H1 (cell line): Measurements from ENCODE around the gene NIPSNAP2. TPM values are rescaled to one million over a fixed set of nuclear protein-coding genes. Genes with fewer than 3 reads are reported as not detected.

ENCODE experiments used
- CHD1 ChIP-seq: IDR thresholded peaks from 2 replicates; pipeline ENCODE4 v1.6.1; 2012; ENCODE audit warnings: low read depth, low read length, improper control_type of control experiment
- E2F6 ChIP-seq: IDR thresholded peaks from 2 replicates; pipeline ENCODE4 v1.6.1; 2012; ENCODE audit warnings: inconsistent platforms
- KDM5A ChIP-seq: fragments of 200-600 bp; IDR thresholded peaks from 2 replicates; pipeline ENCODE4 v1.7.1; 2012; ENCODE audit warnings: mild to moderate bottlenecking, low read length, inconsistent platforms, mixed read lengths
- NANOG ChIP-seq: IDR thresholded peaks from 2 replicates; pipeline ENCODE4 v1.6.1; 2011; ENCODE audit warnings: low read length, low read depth, mild to moderate bottlenecking, inconsistent platforms; ENCODE audit not compliant: insufficient read depth, poor library complexity, severe bottlenecking
- POLR2A ChIP-seq, 2 experiments: IDR thresholded peaks; 1 replicate in 1 of 2; 2 replicates in 1 of 2; pipeline ENCODE4 v1.6.1; 2011; ENCODE audit warnings: low read depth in 2 of 2, low read length in 2 of 2, mild to moderate bottlenecking in 2 of 2; ENCODE audit errors: control extremely low read depth in 1 of 2
- TCF12 ChIP-seq: IDR thresholded peaks from 2 replicates; pipeline ENCODE4 v1.6.1; 2011; ENCODE audit warnings: low read depth, mild to moderate bottlenecking, low read length
- polyA plus RNA-seq, 7 experiments: library from polyadenylated mRNA; depleted of rRNA in 3 of 7; stranded (reverse) in 5 of 7; unstranded in 2 of 7; fragments of >200 nt in 5 of 7; fragments of 200-250 nt in 2 of 7; gene quantifications; 1 replicate in 5 of 7; 2 replicates in 1 of 7; 4 replicates in 1 of 7; pipeline versions ENCODE4 v1.2.1 to v1.2.3, GENCODE V29; 2011 to 2013; ENCODE audit warnings: missing spikeins in 2 of 7, mixed read lengths in 2 of 7
- total RNA-seq: library from RNA; stranded (reverse); fragmentation: NEBNext Ultra II Directional; extraction: Animal tissue kit (Norgen Biotek cat#: 25700); gene quantifications from 2 replicates; pipeline ENCODE4 v1.2.1, GENCODE V29; 2021
- TF ChIP-seq, protein P1 (sequence below), 3 experiments: IDR thresholded peaks; 1 replicate in 2 of 3; 2 replicates in 1 of 3; pipeline versions ENCODE4 v1.5.1 to v1.6.1; 2011; ENCODE audit warnings: low read length in 3 of 3, mild to moderate bottlenecking in 3 of 3, inconsistent platforms in 2 of 3, low read depth in 1 of 3, moderate library complexity in 1 of 3; ENCODE audit not compliant: insufficient read depth in 1 of 3; ENCODE audit errors: control extremely low read depth in 1 of 3

The NIPSNAP2 gene
- total and polyA plus RNA-seq, 2 of the 8 experiments (the other 6 are each of a cell fraction or from before 2014, with no cell fraction given): 31.1 to 45.2 TPM

DNA sequence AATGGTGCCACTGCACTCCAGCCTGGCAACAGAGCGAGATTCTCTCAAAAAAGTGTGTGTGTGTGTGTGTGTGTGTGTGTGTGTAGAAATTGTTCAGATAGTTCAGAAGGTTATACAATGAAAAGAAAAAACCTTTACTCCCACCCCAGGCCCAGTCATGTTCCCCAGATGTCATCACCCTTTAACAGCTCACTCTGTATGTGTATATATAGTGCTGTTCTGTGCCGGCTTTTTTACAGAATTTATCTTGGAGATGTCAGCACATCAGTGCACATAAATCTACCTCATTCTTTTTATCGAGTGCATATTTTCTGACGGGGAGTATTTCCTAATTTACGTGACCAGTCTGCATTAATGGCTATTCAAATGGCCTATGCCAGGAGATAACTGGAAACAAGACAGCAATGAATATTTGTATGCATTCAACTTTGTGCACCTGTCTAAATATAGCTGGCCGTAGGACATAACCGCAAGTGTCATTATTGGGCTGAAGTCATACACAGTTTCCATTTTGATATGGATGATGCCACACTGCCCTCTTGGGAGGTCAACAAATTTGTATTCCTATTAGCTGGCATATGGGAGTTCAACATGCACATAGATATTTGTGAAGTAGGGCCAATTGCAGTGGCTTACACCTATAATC, 11.7 kb downstream of the NIPSNAP2 start (continued):
- TF ChIP-seq TCF12: no peak
- no peak for TF ChIP-seq NANOG
- TF ChIP-seq, protein P1, sequence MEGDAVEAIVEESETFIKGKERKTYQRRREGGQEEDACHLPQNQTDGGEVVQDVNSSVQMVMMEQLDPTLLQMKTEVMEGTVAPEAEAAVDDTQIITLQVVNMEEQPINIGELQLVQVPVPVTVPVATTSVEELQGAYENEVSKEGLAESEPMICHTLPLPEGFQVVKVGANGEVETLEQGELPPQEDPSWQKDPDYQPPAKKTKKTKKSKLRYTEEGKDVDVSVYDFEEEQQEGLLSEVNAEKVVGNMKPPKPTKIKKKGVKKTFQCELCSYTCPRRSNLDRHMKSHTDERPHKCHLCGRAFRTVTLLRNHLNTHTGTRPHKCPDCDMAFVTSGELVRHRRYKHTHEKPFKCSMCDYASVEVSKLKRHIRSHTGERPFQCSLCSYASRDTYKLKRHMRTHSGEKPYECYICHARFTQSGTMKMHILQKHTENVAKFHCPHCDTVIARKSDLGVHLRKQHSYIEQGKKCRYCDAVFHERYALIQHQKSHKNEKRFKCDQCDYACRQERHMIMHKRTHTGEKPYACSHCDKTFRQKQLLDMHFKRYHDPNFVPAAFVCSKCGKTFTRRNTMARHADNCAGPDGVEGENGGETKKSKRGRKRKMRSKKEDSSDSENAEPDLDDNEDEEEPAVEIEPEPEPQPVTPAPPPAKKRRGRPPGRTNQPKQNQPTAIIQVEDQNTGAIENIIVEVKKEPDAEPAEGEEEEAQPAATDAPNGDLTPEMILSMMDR (IDR thresholded peaks at IDR 0.05; ENCODE audit: control extremely low read depth in 1 of 3, insufficient read depth in 1 of 3, low read depth in 1 of 3, low read length in 3 of 3): no peak
- no peak for TF ChIP-seq CHD1
- no peak for TF ChIP-seq POLR2A (IDR thresholded peaks at IDR 0.05; ENCODE audit: control extremely low read depth in 1 of 2, low read depth in 2 of 2, low read length in 2 of 2)
- TF ChIP-seq KDM5A: no peak
- TF ChIP-seq E2F6: no peak
